C4-2B (cell line): ENCODE data around the gene ERBB4.

Experiments
- CTCF ChIP-seq: fragments of 450-650 bp; conservative IDR thresholded peaks from 2 replicates; pipeline ENCODE4 v1.5.1; 2017; ENCODE audit warnings: mild to moderate bottlenecking
- ZFX ChIP-seq: fragments of 450-650 bp; IDR thresholded peaks from 2 replicates; pipeline ENCODE4 v1.6.1; 2017

- TF ChIP-seq CTCF (no peak), ZFX (no peak)
Observed at GRCh38 chr2:211617803-211618202, 920.8 kb downstream of the ERBB4 start.
